ENCODE results near the gene KDSR. TPM values are rescaled to one million over a fixed set of nuclear protein-coding genes. Genes with fewer than 3 reads are reported as not detected.

Gene KDSR
- total RNA-seq, 1 experiment from 2014 or later = 29.8 TPM

GRCh38 chr18:63290166-63290820 lies 76.7 kb downstream of the KDSR start:
- in situ Hi-C loops (cut with HindIII; ENCODE audit: low pct_unique_long_range_greater_than_20kb, low sequenced_read_pairs) = no loop called here
- DNase-seq (ENCODE audit: low read depth, low spot score) = no peak
- ATAC-seq = no peak
- Histone ChIP-seq H3K27me3 (ENCODE audit: control insufficient read depth, insufficient read depth, low read length) (peaks cover 2% of the 10 kb centered on the region; the same call in 1 of the 2 replicates), H3K9me3 (ENCODE audit: control insufficient read depth, insufficient read depth, low read depth, low read length) (no peaks in the 10 kb centered on the region), H3K4me1 (ENCODE audit: control insufficient read depth, insufficient read depth, low read length) (no peaks in the 10 kb centered on the region), H3K27ac (ENCODE audit: low read length) (no peak overlapping the region), H3K36me3 (ENCODE audit: control insufficient read depth, insufficient read depth, low read length) (no peaks in the 10 kb centered on the region), H3K4me3 (ENCODE audit: low read depth in 2 of 2, low read length in 2 of 2) (no peak overlapping the region)
- no TSS peak for BruUV-seq (replicated peaks)
- TF ChIP-seq SIN3A (IDR thresholded peaks at IDR 0.05; ENCODE audit: borderline replicate concordance, insufficient read depth, low read depth, low read length) (no peak), TCF7L2 (IDR thresholded peaks at IDR 0.05; ENCODE audit: low read depth, low read length) (no peak), POLR2AphosphoS5 (IDR thresholded peaks at IDR 0.05; ENCODE audit: low read depth, low read length) (no peak)
- ChIA-PET POLR2A (no interaction called here), CTCF (no interaction called here)
- intact Hi-C loops (cut with micrococcal nuclease; ENCODE audit: unreplicated experiment) = no loop called here

GRCh38 chr18:63288311-63288710 lies 78.7 kb downstream of the KDSR start:
- ATAC-seq (no peak), DNase-seq (ENCODE audit: low read depth, low spot score) (no peak)
- in situ Hi-C loops (cut with HindIII; ENCODE audit: low pct_unique_long_range_greater_than_20kb, low sequenced_read_pairs) (no loop called here), intact Hi-C loops (cut with micrococcal nuclease; ENCODE audit: unreplicated experiment) (no loop called here)
- TF ChIP-seq CTCF (IDR thresholded peaks at IDR 0.05) (no peak), SIN3A (IDR thresholded peaks at IDR 0.05; ENCODE audit: borderline replicate concordance, insufficient read depth, low read depth, low read length) (no peak), REST (IDR thresholded peaks at IDR 0.05; ENCODE audit: insufficient read depth in 1 of 2, low read depth in 2 of 2, low read length in 1 of 2) (no peak), POLR2AphosphoS5 (IDR thresholded peaks at IDR 0.05; ENCODE audit: low read depth, low read length) (no peak), TCF7L2 (IDR thresholded peaks at IDR 0.05; ENCODE audit: low read depth, low read length) (no peak)
- CTCF ChIA-PET = no interaction called here
- Histone ChIP-seq H3K4me1 (ENCODE audit: control insufficient read depth, insufficient read depth, low read length) (no peaks in the 10 kb centered on the region), H3K4me3 (ENCODE audit: low read depth in 2 of 2, low read length in 2 of 2) (no peak overlapping the region), H3K36me3 (ENCODE audit: control insufficient read depth, insufficient read depth, low read length) (no peaks in the 10 kb centered on the region), H3K9me3 (ENCODE audit: control insufficient read depth, insufficient read depth, low read depth, low read length) (no peaks in the 10 kb centered on the region), H3K27ac (ENCODE audit: low read length) (no peak overlapping the region), H3K27me3 (ENCODE audit: control insufficient read depth, insufficient read depth, low read length) (peaks cover 2% of the 10 kb centered on the region; the same call in 1 of the 2 replicates)
- BruUV-seq (replicated peaks) = no TSS peak
- POLR2A ChIA-PET = no interaction called here

DNA sequence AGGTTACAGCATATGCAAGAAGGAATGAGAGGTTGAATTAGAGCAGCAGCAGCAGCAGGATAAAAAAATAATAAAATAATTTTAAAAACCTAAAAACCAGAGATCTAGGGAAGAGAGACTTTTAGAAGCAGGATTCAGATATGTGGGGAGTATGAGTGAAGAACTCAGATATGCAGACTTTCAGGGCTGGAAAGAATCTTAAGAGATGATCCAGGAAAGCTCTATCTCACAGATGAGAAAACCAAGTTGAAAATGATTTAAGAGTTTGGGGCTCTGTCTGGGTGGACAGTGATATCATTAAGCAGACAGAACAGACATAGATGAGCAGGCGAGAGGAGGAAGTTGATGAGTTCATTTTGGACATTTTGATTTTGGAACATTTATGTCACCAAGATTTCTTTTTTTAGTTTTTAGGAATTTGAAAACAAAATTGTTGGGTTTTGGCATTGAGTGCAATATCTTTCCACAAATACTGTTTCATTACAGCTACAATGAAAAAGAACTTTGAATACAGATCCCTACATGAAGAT lies 79.2 kb downstream of the KDSR start:
- Histone ChIP-seq H3K27ac (ENCODE audit: low read length) (no peak overlapping the region), H3K27me3 (ENCODE audit: control insufficient read depth, insufficient read depth, low read length) (peaks cover 2% of the 10 kb centered on the region; the same call in 1 of the 2 replicates), H3K4me3 (ENCODE audit: low read depth in 2 of 2, low read length in 2 of 2) (no peak overlapping the region), H3K4me1 (ENCODE audit: control insufficient read depth, insufficient read depth, low read length) (no peaks in the 10 kb centered on the region), H3K9me3 (ENCODE audit: control insufficient read depth, insufficient read depth, low read depth, low read length) (no peaks in the 10 kb centered on the region), H3K36me3 (ENCODE audit: control insufficient read depth, insufficient read depth, low read length) (no peaks in the 10 kb centered on the region)
- in situ Hi-C loops (cut with HindIII; ENCODE audit: low pct_unique_long_range_greater_than_20kb, low sequenced_read_pairs) = no loop called here
- ChIA-PET CTCF (no interaction called here), POLR2A (no interaction called here)
- BruUV-seq (replicated peaks) = no TSS peak
- DNase-seq (ENCODE audit: low read depth, low spot score) = no peak
- no peak for ATAC-seq
- intact Hi-C loops (cut with micrococcal nuclease; ENCODE audit: unreplicated experiment) = no loop called here
- TF ChIP-seq REST (IDR thresholded peaks at IDR 0.05; ENCODE audit: insufficient read depth in 1 of 2, low read depth in 2 of 2, low read length in 1 of 2) = no peak
- no peak for TF ChIP-seq SIN3A (IDR thresholded peaks at IDR 0.05; ENCODE audit: borderline replicate concordance, insufficient read depth, low read depth, low read length)
- TF ChIP-seq POLR2AphosphoS5 (IDR thresholded peaks at IDR 0.05; ENCODE audit: low read depth, low read length) = no peak
- no peak for TF ChIP-seq TCF7L2 (IDR thresholded peaks at IDR 0.05; ENCODE audit: low read depth, low read length)
- no peak for TF ChIP-seq CTCF (IDR thresholded peaks at IDR 0.05)
